Stimulated activated CD4-positive, alpha-beta T cell treated with anti-CD3 and anti-CD28 coated beads, Interleukin-1b, Interleukin-23, amount 100 ng/mL, for 1 hour (primary cell): Measurements from ENCODE around the gene PRR23C.

Experiments used
- DNase-seq, 2 donors: peaks; one replicate each; pipeline ENCODE4 v3.0.0-alpha.2; 2020; ENCODE audit warnings: low read depth in 2 of 2

PRR23C gene

DNA sequence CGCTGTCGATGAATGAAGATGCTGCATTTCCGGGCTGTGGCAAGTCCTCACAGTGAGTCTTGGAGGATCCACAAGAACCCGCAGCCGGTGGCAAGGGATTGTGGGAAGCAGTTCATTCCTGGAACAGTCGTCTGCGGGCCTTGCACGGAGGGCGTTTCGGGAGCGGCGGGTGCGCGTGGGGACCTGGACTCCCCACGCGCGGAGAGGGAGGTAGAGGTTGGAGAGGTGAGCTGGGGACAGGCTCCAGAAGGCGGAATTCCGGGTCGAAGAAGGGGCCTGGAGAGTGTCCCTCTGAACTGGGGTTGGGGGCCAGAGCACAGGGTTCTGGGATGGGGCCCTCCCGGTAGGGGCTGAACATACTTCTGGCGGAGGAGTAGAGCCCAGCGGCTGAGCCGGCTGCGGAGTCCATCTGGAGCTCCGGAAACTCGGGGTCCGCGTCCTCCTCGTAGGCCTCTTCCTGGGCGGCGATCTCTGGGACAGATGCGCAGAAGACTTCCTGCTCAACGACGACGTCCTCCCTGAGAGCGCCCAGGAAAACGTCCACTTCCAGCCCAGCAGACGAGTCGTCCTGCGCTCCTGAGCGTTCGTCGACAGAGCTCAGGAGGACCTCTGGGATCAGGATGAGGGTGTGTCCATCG lies 39.2 kb downstream of the PRR23C start:
- DNase-seq, result no peak

DNA sequence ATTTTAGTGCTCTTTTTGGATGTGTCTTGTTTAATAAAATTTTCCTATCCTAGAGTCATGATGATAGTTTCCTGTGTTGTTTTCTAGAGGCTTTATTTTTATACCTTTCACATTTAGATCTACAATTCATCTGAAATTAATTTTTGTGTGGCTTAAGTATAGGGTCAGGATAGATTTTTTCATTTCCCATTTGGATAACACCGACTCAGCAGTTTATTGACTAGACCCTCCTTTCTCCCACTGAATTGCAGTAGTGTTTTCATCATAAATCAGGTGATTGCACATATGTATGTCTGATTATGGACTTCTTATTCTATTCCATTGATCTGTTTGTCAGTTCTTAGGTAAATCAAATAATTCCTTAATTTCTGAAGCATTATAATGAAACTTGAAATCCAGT lies 49.0 kb downstream of the PRR23C start:
- DNase-seq, result no peak
